Fibroblast of skin of scalp (primary cell): ENCODE data around the gene SCYGR8.

Experiments
- DNase-seq: peaks from one replicate; pipeline ENCODE4 v3.0.0-alpha.2; 2013

Gene SCYGR8

DNA sequence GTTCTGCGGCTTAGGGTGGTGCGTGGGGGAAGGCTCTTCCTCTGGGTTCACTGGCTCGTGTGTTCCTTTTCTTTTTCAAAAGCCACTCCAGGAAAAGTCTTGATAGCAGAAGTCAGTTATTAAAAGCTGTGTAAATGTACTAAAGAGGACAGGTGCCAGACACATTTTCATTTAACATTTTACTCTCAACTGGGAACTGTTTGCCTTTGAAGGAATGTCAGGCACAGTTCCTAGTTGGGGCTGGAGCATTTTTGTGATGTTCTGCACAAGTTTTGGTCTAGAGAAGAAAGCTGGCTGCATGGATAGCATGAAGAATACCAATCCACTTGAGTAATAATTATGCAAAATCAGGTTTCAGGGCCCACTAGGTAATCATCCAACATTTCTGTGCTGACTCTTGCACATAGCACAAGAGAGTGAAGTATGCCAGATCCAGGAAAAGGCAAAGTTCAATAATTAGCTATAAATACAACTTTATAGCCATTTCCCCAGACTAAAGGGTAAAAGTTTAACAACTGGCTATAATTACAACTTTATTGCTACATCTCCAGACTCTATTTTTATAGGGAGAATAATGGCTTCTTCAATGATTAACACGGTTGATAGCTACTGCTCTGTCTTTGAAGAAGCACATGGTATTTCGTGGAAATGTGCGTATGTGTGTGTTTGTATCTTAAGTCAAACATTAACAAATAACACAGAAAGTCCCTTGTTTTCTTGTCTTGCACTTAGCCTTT is 16.2 kb downstream of the SCYGR8 start:
- no peak for DNase-seq

DNA sequence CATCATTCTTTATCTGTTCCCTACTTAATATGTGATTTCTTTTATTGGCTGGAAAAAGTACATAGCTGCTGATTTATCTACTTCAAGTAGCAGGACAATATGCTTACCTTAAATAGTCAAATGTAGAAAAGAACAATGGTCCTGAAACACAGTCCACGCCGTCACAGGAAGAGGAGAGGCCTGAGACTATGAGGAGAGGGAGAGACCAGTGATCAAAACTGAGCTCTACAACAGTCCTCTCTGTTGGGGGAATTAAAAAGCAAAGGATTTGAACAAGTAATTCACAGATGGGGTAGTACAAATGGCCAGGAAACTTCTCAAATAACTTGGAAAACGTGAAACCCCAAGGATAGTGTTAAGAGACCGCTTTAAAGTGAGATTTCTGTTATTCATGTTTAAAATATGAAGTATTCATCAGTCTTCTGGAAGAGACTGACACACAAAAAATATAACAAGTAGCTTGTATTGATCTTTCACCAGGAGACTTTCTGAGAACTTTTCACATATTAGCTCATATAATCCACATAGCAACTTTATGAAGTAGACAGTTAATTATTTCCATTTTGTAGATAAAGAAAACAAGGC is 20.2 kb downstream of the SCYGR8 start:
- DNase-seq = no peak

DNA sequence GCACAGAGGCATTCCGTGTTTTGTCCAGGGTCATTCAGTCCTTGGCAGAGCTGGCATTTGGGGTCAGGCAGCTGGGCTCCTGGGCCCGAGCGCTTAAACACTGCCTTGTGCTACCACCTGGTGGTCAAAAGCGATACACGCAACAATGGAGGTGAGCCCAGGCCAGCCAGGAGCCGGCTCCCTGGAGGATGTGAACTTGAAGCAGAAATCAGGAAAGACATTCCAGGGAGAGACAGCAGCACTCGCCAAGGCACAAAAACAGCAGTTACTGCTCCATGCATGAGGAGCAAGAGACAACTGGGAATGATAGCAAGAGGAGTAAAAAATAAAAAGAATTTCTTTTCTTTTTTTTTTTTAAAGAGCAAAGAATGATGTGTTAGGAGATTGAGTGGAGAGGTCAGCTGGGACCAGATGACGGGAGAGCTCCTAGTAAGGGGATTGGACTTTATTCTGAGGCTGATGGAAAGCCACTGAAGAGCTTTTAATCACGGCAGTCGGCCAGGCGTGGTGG is 20.7 kb downstream of the SCYGR8 start:
- peak; percentile 71 for DNase-seq

DNA sequence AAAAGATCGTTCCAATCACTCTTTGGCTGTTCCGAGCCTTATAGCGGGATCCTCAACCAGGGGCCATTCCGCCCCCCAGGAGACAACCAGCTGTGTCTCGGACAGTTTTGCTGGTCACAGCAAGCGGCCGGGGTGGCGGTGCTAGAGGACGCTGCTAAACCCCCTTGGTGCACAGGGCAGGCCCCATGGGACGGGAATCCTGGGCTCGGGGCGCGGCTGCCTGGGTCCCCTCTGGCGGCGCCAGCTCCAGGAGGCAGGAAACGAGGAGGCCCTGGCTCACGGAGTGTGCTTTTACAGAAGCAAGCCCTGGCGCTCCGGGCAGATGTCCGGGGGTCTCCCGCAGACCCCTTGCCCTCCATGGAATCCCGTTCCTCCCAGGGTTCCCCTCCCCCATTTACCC is 22.1 kb downstream of the SCYGR8 start:
- no peak for DNase-seq

DNA sequence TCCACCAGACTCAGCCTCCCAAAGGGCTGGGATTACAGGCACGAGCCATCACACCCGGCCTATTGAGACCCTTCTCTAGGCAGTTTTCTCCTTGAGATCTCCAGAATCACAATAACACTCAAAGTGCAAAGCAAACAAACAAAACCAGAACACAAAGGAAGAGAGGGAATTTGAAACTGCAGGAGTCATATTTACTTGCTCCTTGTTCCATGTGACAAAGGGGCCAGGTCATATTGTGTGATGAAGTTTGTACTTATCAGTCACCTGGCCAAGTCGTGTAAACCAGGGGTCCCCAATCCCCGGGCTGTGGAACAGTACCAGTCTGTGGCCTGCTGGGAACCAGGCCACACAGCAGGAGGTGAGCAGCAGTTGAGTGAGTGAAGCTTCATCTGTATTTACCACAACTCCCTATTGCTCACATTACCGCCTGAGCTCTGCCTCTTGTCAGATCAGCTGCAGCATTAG is 26.5 kb downstream of the SCYGR8 start:
- no peak for DNase-seq

DNA sequence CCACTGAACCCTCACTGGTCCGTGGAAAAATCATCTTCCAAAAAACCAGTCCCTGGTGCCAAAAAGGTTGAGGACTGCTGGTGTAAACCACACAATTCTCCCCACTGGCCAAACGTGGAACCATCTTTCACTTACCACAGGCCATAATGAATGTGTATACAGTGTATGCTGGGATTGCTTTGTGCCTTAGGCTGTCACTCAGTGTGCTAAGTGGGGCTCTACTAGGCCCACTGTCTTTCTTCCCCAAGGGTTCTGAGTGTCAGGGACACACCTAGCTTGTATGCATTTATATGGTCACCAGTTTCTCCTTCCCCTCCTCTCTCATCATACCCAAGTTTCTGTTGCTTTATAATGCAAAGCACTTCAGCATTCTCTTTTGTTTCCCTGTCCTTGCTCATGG is 27.2 kb downstream of the SCYGR8 start:
- DNase-seq = no peak

DNA sequence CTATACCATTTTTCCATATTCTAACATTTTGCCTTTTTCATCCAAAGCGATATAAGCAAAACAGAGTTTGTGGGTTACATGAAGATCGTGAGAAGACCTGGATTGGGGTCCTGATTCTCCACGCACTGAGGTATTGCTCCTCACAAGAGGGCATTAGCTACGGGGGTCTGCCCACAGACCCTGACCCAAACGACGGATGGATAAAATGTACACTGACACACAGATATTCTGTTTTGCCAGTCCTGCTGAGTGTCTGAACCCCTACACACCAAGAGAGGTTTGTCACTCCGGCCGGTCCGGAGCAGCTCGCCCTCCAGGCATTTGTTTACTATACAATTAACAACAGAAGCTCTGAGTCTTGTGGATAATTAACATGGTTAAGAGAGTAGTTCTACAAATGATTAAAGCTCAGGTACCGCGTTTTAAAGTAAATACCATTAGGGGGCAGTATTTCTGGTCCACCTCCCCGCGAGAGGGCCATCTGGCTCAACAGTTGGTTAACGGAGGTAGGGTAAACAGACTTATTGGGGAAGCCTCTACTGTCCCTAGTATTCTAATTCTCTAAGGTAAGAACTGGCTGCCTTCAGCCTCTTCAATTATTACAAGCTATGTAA is 28.4 kb downstream of the SCYGR8 start:
- DNase-seq = no peak

DNA sequence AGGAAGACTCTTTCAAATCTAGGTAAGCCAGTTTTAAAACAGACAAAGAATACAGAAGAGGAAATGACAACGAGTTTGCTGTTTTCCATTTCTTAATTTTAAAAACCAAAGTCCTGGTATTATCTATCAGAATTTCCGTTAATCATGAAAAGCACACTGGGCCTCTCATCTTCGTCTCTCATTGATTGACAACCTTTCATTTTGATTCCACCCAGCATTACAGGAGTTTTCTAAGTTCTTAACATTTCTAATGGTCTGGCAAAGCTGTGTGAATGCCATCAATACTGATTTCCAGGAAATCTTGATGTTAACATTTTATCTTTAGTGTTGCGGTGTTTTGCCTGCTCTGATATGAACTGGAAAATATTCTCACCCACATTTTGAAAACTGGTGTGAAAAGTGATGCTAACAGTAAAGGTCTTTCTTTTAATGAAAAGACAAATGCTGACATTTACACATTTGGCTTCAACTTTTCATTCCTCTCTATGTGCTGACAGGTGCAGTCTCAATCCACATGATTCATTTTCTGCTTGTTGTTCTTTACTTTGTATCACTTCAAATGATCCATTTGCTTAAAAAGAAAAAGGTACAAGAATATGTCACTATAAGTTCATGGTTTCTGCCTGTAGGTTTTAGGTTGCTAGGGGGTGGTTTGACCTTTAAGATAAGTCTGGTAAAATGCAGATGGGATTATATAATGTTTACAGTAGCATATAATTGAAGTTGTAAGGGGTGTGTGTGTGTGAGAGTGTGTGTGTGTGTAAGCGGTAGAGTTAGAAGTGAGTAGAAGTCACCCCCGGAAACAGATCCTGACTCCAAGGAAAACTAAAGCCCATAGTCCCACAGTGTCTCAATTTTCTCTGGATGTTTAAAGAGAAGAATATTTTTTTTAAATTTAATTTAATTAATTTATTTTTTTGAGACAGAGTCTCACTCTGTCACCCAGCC is 29.5 kb downstream of the SCYGR8 start:
- DNase-seq = no peak

DNA sequence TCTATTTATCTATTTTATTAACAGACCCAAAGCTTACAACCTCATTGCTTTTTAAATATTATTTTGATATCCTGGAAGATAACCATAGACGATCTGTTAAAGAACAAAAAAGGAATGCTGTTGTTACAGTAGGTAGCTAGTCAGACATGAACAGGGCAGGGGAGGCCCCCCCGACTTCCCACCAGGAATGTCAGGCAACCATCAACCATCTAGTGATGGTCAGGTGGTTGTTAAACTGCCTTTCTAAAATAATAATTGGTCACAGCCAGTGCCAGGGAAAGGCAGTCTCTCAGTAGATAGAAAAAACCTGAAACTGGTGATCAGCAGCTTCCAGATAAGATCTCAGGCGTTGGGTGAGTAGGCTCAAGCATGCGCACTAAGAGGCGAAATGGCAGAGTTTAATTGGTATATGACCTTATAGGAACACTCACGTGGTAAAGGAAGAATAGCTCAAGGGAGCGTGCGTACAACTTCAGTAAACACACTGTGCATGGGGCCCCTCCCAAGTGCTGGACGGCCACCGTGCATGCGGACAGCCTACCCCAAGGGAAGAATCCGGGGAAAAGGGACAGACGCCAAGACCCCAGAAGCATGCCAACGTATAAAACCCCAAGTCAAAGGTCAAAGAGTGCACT is 35.4 kb downstream of the SCYGR8 start:
- DNase-seq = no peak

DNA sequence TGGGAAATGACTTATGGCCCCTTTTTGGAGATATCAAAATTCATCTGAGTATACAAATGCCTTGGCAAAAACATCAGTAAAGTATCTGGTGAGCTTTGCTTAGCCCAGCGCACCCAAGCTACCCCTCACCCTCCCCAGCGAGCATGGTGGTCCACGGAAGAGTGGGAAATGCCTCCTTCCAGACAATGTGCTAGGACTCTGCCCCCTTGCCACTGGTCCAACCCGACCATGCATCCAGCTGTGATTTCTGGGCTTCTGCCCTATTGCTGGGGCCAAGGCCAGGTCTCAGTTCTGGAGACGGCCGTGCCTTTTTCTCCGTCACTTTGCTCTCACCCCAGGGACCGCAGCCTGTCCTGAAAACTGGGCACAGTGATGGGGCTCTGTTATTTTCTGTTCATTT is 36.1 kb downstream of the SCYGR8 start:
- no peak for DNase-seq

DNA sequence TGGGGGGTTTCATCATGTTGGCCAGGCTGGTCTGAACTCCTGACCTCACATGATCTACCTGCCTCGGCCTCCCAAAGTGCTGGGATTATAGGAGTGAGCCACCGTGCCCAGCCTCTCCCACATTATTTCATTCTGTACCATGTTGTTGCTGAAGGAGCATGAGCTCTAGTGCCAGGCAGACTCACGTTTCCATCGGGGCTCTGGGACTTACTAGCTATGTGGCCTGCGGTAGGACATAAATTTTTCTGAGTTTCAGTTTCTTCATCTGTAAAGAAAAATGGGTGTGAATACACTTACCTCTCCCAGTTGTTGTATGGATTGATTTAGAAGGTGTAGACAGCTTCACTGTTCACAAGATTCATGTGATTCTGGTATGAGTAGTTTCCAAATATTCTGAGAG is 37.1 kb downstream of the SCYGR8 start:
- DNase-seq = no peak

DNA sequence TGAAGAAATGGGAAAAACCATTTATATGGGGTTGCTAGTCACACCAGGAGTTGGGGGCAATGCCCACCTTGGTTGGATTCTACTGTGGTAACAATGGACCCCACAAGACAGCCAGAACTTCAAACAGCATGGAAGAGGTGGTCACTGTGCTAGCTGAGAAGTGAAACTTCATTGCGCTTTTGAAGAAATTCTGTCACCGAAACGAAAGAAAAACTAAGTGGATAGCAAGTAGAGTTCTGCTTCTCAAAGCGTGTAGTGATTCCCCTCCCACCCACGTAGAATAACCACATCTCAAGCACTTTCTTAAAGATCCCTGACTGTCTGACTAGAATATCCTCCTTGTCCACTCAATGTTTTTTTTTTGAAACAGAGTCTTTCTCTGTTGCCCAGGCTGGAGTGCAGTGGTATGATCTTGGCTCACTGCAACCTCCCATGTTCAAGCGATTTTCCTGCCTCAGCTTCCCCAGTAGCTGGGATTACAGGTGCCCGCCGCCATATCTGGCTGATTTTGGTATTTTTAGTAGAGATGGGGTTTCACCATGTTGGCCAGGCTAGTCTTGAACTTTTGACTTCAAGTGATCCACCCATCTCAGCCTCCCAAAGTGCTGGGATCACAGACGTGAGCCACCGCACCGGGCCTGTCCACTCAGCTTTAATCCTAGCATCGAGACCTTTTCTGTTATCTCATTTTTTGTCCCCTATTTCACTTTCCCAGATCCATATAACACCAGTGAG is 37.9 kb downstream of the SCYGR8 start:
- DNase-seq = no peak

DNA sequence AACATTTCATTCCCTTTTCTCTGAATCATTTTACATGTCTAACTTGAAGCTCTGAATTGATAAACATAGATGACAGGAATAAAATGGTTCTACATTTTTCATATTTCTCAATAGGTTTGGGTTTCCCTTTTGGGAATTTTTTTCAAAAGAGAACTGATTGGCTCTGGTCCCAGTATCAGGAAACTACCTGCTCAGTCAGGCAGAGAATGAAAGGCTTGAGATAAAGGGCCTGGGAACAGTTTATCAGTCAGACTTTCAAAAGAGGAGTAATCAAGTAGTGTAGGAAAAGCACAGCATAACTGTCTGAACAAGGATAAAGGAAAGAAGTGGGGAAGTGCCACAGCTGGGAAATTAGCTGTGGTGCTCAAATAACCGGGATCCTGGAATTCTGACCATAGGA is 39.6 kb downstream of the SCYGR8 start:
- DNase-seq = no peak

DNA sequence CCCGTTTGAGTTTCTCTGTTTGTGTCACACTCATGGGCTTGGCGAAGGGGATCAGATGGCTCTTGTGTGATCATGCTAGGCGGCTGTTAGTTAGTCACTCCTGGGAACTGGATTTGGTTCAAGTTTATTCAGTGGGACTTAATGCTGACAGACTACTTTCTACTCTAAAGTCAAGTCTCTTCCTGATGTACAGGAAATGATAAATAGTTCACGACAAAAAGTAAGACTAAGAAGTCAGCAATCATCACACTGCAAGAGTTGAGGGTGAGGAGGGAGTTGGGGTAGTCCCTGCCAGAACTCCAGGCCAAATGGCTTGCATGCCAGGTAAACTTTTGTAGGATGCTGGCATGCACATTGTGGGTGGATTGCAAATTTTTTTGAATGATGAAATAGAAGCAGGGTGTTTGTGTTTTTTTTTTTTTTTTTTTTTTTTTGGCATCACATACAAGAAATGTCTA is 42.9 kb downstream of the SCYGR8 start:
- no peak for DNase-seq

DNA sequence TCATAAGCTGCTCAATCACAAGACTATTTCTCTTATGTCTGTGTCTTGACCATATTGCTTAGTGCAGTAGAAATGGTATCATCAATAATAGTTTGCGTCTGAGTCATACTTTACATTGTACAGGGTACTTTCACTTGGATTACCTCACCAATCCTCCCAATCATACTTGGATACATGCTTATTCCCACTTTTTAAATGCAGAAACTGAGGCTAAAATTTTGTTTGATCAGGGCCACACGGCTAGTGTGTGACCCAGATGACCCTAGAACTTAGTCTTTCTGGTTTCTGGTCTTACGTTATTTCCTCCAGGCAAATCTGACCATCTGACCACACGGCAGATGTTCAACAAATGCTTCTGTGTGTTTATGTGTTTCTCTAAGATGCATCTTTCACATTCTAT is 44.1 kb downstream of the SCYGR8 start:
- no peak for DNase-seq

DNA sequence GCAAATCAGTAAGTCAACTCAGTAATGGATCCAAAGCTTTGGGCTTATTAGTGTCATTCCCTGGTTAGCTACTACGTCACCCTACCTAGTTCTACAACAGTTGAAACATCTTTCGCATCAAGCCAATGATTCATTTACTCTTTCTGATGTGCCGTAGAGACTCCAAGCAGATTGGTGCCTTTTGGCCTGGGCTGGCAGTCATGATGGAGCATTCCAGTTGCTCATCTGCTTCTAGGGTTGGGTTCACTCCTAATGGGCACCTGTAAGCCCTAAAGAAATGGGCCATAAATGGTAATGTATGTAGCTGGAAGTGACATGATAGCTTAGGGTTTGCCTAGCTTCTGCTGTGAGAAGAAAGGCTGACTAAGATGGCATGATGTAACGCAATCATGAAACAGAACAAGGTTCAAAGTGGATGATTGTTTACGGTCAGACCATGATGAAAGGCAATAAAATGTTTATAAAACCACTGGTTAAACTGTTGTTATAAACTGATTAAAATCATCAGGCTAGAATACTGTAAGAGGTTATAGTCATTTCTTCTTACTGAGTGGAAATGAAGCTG is 47.5 kb downstream of the SCYGR8 start:
- DNase-seq = no peak
